ENCODE data around the gene DDX51. TPM values are rescaled to one million over a fixed set of nuclear protein-coding genes. Genes with fewer than 3 reads are reported as not detected.

DDX51 gene
- total and polyA plus RNA-seq, 2 experiments from 2014 or later = 12.4 to 18.3 TPM

DNA sequence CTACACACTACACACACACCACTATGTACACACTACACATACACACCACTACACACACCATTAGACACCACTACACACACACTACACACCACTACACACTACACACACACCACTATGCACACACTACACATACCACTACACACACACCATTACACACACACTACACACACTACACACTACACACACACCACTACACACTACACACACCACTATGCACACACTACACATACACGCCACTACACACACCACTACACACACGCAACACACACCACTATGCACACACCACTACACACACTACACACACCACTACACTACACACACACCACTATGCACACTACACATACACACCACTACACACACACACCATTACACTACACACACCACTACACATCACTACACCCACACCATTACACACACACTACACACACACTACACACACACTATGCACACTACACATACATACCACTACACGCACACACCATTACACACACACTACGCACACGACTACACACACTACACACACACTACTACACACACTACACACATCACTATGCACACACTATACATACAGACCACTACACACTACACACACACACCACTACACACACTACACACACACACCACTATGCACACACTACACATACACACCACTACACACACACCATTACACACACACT is 13.8 kb upstream of the DDX51 start (continued):
- TF ChIP-seq, protein P1, sequence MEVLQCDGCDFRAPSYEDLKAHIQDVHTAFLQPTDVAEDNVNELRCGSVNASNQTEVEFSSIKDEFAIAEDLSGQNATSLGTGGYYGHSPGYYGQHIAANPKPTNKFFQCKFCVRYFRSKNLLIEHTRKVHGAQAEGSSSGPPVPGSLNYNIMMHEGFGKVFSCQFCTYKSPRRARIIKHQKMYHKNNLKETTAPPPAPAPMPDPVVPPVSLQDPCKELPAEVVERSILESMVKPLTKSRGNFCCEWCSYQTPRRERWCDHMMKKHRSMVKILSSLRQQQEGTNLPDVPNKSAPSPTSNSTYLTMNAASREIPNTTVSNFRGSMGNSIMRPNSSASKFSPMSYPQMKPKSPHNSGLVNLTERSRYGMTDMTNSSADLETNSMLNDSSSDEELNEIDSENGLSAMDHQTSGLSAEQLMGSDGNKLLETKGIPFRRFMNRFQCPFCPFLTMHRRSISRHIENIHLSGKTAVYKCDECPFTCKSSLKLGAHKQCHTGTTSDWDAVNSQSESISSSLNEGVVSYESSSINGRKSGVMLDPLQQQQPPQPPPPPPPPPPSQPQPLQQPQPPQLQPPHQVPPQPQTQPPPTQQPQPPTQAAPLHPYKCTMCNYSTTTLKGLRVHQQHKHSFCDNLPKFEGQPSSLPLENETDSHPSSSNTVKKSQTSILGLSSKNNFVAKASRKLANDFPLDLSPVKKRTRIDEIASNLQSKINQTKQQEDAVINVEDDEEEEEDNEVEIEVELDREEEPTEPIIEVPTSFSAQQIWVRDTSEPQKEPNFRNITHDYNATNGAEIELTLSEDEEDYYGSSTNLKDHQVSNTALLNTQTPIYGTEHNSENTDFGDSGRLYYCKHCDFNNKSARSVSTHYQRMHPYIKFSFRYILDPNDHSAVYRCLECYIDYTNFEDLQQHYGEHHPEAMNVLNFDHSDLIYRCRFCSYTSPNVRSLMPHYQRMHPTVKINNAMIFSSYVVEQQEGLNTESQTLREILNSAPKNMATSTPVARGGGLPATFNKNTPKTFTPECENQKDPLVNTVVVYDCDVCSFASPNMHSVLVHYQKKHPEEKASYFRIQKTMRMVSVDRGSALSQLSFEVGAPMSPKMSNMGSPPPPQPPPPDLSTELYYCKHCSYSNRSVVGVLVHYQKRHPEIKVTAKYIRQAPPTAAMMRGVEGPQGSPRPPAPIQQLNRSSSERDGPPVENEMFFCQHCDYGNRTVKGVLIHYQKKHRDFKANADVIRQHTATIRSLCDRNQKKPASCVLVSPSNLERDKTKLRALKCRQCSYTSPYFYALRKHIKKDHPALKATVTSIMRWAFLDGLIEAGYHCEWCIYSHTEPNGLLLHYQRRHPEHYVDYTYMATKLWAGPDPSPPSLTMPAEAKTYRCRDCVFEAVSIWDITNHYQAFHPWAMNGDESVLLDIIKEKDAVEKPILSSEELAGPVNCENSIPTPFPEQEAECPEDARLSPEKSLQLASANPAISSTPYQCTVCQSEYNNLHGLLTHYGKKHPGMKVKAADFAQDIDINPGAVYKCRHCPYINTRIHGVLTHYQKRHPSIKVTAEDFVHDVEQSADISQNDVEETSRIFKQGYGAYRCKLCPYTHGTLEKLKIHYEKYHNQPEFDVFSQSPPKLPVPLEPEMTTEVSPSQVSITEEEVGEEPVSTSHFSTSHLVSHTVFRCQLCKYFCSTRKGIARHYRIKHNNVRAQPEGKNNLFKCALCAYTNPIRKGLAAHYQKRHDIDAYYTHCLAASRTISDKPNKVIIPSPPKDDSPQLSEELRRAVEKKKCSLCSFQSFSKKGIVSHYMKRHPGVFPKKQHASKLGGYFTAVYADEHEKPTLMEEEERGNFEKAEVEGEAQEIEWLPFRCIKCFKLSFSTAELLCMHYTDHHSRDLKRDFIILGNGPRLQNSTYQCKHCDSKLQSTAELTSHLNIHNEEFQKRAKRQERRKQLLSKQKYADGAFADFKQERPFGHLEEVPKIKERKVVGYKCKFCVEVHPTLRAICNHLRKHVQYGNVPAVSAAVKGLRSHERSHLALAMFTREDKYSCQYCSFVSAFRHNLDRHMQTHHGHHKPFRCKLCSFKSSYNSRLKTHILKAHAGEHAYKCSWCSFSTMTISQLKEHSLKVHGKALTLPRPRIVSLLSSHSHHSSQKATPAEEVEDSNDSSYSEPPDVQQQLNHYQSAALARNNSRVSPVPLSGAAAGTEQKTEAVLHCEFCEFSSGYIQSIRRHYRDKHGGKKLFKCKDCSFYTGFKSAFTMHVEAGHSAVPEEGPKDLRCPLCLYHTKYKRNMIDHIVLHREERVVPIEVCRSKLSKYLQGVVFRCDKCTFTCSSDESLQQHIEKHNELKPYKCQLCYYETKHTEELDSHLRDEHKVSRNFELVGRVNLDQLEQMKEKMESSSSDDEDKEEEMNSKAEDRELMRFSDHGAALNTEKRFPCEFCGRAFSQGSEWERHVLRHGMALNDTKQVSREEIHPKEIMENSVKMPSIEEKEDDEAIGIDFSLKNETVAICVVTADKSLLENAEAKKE (CRISPR knock-in tag; IDR thresholded peaks at IDR 0.05) = no peak
- TF ChIP-seq POLR2AphosphoS5 (IDR thresholded peaks at IDR 0.05; ENCODE audit: low read depth) (no peak), ZNF114 (CRISPR knock-in tag; IDR thresholded peaks at IDR 0.05) (no peak), JUNB (IDR thresholded peaks at IDR 0.05; ENCODE audit: unreplicated experiment) (no peak)

- Mint-ChIP-seq H3K4me3 (no peak overlapping the region), H3K27ac (no peak overlapping the region), H3K4me1 (no peaks in the 10 kb centered on the region), H3K9me3 (no peaks in the 10 kb centered on the region), H3K27me3 (ENCODE audit: insufficient read depth, low read depth, poor library complexity) (peaks cover 11% of the 10 kb centered on the region), H3K36me3 (ENCODE audit: low read depth) (no peaks in the 10 kb centered on the region; the same call in 1 of the 3 replicates)
- H3K27me3 ChIP-seq (ENCODE audit: insufficient read depth) = no peaks in the 10 kb centered on the region
- no peaks in the 10 kb centered on the region for H3K4me1 ChIP-seq (ENCODE audit: insufficient read depth)
- H3K27ac ChIP-seq (ENCODE audit: low read depth) = no peak overlapping the region
- no peak overlapping the region for H3K4me2 ChIP-seq
- H3K9me2 ChIP-seq (ENCODE audit: insufficient read depth) = no peaks in the 10 kb centered on the region
- H3K79me2 ChIP-seq (replicated peaks; ENCODE audit: insufficient read depth) = no peaks in the 10 kb centered on the region
- H3K4me3 ChIP-seq = no peak overlapping the region
- no peak for ATAC-seq
- H4K20me1 ChIP-seq (replicated peaks; ENCODE audit: insufficient read depth) = no peaks in the 10 kb centered on the region
- H3F3A ChIP-seq (replicated peaks; ENCODE audit: low read depth) = peaks cover 24% of the 10 kb centered on the region
- no peak for DNase-seq (ENCODE audit: low spot score)
- H2AFZ ChIP-seq = no peak overlapping the region
- no peaks in the 10 kb centered on the region for H3K36me3 ChIP-seq (ENCODE audit: insufficient read depth)
- TF ChIP-seq, protein P2, sequence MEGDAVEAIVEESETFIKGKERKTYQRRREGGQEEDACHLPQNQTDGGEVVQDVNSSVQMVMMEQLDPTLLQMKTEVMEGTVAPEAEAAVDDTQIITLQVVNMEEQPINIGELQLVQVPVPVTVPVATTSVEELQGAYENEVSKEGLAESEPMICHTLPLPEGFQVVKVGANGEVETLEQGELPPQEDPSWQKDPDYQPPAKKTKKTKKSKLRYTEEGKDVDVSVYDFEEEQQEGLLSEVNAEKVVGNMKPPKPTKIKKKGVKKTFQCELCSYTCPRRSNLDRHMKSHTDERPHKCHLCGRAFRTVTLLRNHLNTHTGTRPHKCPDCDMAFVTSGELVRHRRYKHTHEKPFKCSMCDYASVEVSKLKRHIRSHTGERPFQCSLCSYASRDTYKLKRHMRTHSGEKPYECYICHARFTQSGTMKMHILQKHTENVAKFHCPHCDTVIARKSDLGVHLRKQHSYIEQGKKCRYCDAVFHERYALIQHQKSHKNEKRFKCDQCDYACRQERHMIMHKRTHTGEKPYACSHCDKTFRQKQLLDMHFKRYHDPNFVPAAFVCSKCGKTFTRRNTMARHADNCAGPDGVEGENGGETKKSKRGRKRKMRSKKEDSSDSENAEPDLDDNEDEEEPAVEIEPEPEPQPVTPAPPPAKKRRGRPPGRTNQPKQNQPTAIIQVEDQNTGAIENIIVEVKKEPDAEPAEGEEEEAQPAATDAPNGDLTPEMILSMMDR (conservative IDR thresholded peaks at IDR 0.05; ENCODE audit: low read depth in 2 of 2) = no peak
- no peak for TF ChIP-seq EZH2 (IDR thresholded peaks at IDR 0.05; ENCODE audit: low read depth, unreplicated experiment)
- no peak for TF ChIP-seq POLR2AphosphoS5 (IDR thresholded peaks at IDR 0.05; ENCODE audit: low read depth)
- TF ChIP-seq ZNF114 (CRISPR knock-in tag; IDR thresholded peaks at IDR 0.05) = no peak
- no peak for TF ChIP-seq NANOG (IDR thresholded peaks at IDR 0.05; ENCODE audit: borderline replicate concordance)
- no peak for TF ChIP-seq CREB1 (CRISPR knock-in tag; IDR thresholded peaks at IDR 0.05; ENCODE audit: low read depth)
- no peak for TF ChIP-seq JUNB (IDR thresholded peaks at IDR 0.05; ENCODE audit: unreplicated experiment)
- no peak for TF ChIP-seq ZNF331 (CRISPR knock-in tag; IDR thresholded peaks at IDR 0.05; ENCODE audit: low read depth)
- no peak for TF ChIP-seq STAT1 (IDR thresholded peaks at IDR 0.05; ENCODE audit: unreplicated experiment)
- TF ChIP-seq EZH2phosphoT487 (IDR thresholded peaks at IDR 0.05; ENCODE audit: unreplicated experiment) = no peak
- TF ChIP-seq, protein P3, sequence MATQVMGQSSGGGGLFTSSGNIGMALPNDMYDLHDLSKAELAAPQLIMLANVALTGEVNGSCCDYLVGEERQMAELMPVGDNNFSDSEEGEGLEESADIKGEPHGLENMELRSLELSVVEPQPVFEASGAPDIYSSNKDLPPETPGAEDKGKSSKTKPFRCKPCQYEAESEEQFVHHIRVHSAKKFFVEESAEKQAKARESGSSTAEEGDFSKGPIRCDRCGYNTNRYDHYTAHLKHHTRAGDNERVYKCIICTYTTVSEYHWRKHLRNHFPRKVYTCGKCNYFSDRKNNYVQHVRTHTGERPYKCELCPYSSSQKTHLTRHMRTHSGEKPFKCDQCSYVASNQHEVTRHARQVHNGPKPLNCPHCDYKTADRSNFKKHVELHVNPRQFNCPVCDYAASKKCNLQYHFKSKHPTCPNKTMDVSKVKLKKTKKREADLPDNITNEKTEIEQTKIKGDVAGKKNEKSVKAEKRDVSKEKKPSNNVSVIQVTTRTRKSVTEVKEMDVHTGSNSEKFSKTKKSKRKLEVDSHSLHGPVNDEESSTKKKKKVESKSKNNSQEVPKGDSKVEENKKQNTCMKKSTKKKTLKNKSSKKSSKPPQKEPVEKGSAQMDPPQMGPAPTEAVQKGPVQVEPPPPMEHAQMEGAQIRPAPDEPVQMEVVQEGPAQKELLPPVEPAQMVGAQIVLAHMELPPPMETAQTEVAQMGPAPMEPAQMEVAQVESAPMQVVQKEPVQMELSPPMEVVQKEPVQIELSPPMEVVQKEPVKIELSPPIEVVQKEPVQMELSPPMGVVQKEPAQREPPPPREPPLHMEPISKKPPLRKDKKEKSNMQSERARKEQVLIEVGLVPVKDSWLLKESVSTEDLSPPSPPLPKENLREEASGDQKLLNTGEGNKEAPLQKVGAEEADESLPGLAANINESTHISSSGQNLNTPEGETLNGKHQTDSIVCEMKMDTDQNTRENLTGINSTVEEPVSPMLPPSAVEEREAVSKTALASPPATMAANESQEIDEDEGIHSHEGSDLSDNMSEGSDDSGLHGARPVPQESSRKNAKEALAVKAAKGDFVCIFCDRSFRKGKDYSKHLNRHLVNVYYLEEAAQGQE (IDR thresholded peaks at IDR 0.05; ENCODE audit: unreplicated experiment) = no peak
Observed at GRCh38 chr12:132156573-132157325, 12.6 kb upstream of the DDX51 start.

Data from GM23338 (cell line).